ENCODE data around the gene RNH1. TPM values are rescaled to one million over a fixed set of nuclear protein-coding genes. Genes with fewer than 3 reads are reported as not detected.
A peak's percentile ranks its signal among the peaks of the same experiment; 100 is the strongest.
"Not testable (repeated sequence)": the region's sequence is repeated elsewhere in the genome, so short reads cannot be mapped to it uniquely, and the experiment has no call there.

RNH1 gene
- total RNA-seq, 4 donors from 2014 or later: 206 to 378 (median 222) TPM

DNA sequence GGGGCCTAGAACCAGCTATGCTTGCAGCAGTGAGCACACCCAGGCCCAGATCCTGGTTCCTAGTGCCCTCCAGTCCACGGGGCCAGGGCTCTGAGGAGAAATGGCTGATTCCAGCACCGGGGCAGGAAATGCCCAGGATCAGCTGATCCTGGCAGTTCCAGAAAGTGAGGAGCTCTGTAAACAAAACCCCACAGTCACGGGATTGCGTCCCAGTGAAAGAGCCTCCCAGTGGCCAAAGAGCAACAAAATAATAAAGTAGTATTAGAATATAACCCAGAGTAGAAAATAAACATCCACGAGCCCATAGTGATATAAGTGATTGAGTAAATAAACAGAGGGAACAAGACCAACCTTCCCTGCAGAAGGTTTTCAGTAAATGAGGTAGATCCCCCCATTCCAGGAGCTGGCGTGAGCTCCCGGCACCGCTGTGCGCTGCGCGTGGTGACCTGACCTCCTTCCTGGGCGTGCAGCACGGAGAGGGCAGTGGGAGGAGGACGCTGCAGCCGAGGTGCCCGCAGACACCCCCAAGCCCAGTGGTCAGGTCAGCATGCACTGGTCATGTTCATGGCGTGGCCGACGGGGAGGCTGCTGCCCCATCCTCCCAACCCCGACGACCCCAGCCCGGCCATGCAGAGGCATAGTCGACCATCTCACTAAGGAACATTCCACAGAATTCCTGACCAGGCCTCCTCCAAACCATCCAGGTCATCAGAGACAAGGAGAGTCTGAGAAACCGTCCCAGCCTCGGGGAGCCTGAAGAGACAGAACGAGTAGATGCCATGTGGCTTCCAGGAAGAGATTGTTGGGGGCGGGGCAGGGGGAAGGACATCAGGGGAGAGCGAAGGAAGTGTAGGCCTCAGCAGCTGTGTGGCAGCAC lies 37.1 kb downstream of the RNH1 start:
- intact Hi-C loops (cut with DNase I): no loop called here
- Histone ChIP-seq H3K27ac (peak overlapping the region; percentile 64 to 89 (median 79)), H3K4me1 (peaks cover 7 to 37% (median 10%) of the 10 kb centered on the region in 3 donors), H3K36me3 (peaks cover 0 to 7% (median 0%) of the 10 kb centered on the region in 3 donors), H3K27me3 (no peaks in the 10 kb centered on the region), H3K9me3 (no peaks in the 10 kb centered on the region), H3K4me3 (peak overlapping the region in 3 of 4 donors; percentile 19 to 54 (median 19))
- TF ChIP-seq POLR2A (IDR thresholded peaks at IDR 0.05) (peak in 1 of 4 donors; percentile 22), CTCF (IDR thresholded peaks at IDR 0.05) (peak in 4 of 6 experiments; percentile 18 to 29 (median 22))
- WGBS, 2 donors: 54 to 56% methylated on average over 14 to 26 of the region's 28 CpGs
- no peak for DNase-seq

DNA sequence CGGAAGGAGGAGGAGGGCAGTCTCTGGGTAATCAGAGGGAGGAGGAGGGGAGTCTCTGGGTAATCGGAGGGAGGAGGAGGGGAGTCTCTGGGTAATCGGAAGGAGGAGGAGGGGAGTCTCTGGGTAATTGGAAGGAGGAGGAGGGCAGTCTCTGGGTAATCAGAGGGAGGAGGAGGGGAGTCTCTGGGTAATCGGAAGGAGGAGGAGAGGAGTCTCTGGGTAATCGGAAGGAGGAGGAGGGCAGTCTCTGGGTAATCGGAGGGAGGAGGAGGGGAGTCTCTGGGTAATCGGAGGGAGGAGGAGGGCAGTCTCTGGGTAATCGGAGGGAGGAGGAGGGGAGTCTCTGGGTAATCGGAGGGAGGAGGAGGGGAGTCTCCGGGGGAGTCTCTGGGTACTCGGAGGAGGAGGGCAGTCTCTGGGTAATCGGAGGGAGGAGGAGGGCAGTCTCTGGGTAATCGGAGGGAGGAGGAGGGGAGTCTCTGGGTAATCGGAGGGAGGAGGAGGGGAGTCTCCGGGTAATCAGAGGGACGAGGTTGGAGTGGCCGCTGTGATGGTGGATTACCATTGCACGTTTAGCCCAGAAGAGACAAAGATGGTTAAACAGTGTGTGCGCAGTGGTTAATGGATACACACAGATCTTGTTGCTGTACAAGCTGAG lies 37.9 kb downstream of the RNH1 start:
- peaks cover 7 to 37% (median 10%) of the 10 kb centered on the region in 3 donors for H3K4me1 ChIP-seq
- H3K4me3 ChIP-seq: peak overlapping the region in 3 of 4 donors; percentile 19 to 54 (median 19)
- peaks cover 0 to 15% (median 0%) of the 10 kb centered on the region in 3 donors for H3K36me3 ChIP-seq
- H3K9me3 ChIP-seq; intact Hi-C loops (cut with DNase I); DNase-seq; H3K27me3 ChIP-seq: not testable (repeated sequence)
- 29 to 48% methylated on average over 17 of the region's 19 CpGs for WGBS, 2 donors
- H3K27ac ChIP-seq: peak overlapping the region; percentile 64 to 89 (median 79)

DNA sequence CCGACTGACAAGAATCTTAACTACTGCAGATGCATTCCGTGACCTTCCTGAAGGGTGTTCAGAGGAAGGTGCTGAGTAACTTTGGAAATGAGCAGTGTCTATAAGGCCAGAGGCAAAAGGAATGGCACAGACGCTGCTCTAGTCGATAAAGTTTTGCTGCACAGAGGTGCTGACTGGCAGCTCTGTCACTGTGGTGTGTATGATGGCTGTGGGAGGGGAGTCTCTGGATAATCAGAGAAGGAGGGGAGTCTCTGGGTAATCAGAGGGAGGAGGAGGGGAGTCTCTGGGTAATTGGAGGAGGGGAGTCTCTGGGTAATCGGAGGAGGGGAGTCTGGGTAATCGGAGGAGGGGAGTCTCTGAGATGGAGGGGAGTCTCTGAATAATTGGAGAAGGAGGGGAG lies 38.5 kb downstream of the RNH1 start:
- no peak overlapping the region for H3K4me3 ChIP-seq
- no peaks in the 10 kb centered on the region for H3K27me3 ChIP-seq
- intact Hi-C loops (cut with DNase I): no loop called here
- H3K9me3 ChIP-seq: no peaks in the 10 kb centered on the region
- peaks cover 0 to 17% (median 0%) of the 10 kb centered on the region in 3 donors for H3K36me3 ChIP-seq
- peaks cover 7 to 37% (median 10%) of the 10 kb centered on the region in 3 donors for H3K4me1 ChIP-seq
- TF ChIP-seq CTCF (IDR thresholded peaks at IDR 0.05): no peak
- TF ChIP-seq POLR2A (IDR thresholded peaks at IDR 0.05): no peak
- DNase-seq: no peak
- WGBS, 2 donors: 79 to 89% methylated on average over 6 of the region's 6 CpGs
- peak overlapping the region in 3 of 4 donors; percentile 73 to 89 (median 85) for H3K27ac ChIP-seq

DNA sequence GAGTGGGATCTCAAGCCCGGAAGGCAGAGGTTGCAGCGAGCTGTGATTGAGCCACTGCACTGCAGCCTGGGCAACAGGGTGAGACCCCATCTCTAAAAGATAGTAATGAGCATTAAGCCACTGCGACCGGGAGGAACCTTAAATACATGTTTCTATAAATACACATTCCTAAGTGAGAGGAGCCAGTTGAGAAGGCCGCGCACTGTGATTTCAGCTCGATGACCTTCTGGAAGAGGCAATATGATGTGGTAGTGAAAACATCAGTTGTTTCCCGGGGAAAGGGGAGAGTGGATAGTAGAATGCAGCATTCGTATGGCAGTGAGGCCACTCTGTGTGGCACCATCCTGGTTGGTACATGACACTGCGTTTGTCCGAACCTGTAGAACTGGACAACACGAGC lies 39.0 kb downstream of the RNH1 start:
- DNase-seq: no peak
- no peaks in the 10 kb centered on the region for H3K27me3 ChIP-seq
- no peak overlapping the region for H3K4me3 ChIP-seq
- intact Hi-C loops (cut with DNase I): no loop called here
- peaks cover 7 to 37% (median 10%) of the 10 kb centered on the region in 3 donors for H3K4me1 ChIP-seq
- 68 to 69% methylated on average over 10 to 11 of the region's 12 CpGs for WGBS, 2 donors
- no peaks in the 10 kb centered on the region for H3K9me3 ChIP-seq
- TF ChIP-seq CTCF (IDR thresholded peaks at IDR 0.05) (no peak), POLR2A (IDR thresholded peaks at IDR 0.05) (no peak)
- peaks cover 0 to 17% (median 0%) of the 10 kb centered on the region in 3 donors for H3K36me3 ChIP-seq
- H3K27ac ChIP-seq: peak overlapping the region in 2 of 4 donors; percentile 85 to 89

GRCh38 chr11:465896-466530 lies 41.0 kb downstream of the RNH1 start:
- H3K27ac ChIP-seq: no peak overlapping the region
- no peak overlapping the region for H3K4me3 ChIP-seq
- peaks cover 0 to 37% (median 0%) of the 10 kb centered on the region in 3 donors for H3K36me3 ChIP-seq
- TF ChIP-seq POLR2A (IDR thresholded peaks at IDR 0.05): no peak
- no peak for TF ChIP-seq CTCF (IDR thresholded peaks at IDR 0.05)
- intact Hi-C loops (cut with DNase I): no loop called here
- no peaks in the 10 kb centered on the region for H3K9me3 ChIP-seq
- no peak for DNase-seq
- no peaks in the 10 kb centered on the region for H3K27me3 ChIP-seq
- WGBS, 2 donors: 72 to 79% methylated on average over 8 to 9 of the region's 9 CpGs
- peaks cover 7 to 37% (median 10%) of the 10 kb centered on the region in 3 donors for H3K4me1 ChIP-seq
